NT2/D1 (cell line): Measurements from ENCODE around the gene SHCBP1L.

Source experiments
- SUZ12 ChIP-seq: IDR thresholded peaks from 2 replicates; pipeline ENCODE4 v1.6.1; 2011; ENCODE audit not compliant: insufficient read length, insufficient read depth; ENCODE audit errors: extremely low read depth
- YY1 ChIP-seq: IDR thresholded peaks from 2 replicates; pipeline ENCODE4 v1.6.1; 2011; ENCODE audit not compliant: insufficient read length, insufficient read depth
- ZNF274 ChIP-seq: IDR thresholded peaks from 2 replicates; pipeline ENCODE4 v1.6.1; 2011; ENCODE audit warnings: mild to moderate bottlenecking, low read depth, low read length

GRCh38 chr1:182897696-182898095, 55.3 kb downstream of the SHCBP1L start:
- no peak for TF ChIP-seq ZNF274
- no peak for TF ChIP-seq SUZ12
- no peak for TF ChIP-seq YY1
